ENCODE results near the gene ALB. TPM values are rescaled to one million over a fixed set of nuclear protein-coding genes. Genes with fewer than 3 reads are reported as not detected.

The ALB gene
- total RNA-seq, 2 experiments from 2014 or later = not detected

DNA sequence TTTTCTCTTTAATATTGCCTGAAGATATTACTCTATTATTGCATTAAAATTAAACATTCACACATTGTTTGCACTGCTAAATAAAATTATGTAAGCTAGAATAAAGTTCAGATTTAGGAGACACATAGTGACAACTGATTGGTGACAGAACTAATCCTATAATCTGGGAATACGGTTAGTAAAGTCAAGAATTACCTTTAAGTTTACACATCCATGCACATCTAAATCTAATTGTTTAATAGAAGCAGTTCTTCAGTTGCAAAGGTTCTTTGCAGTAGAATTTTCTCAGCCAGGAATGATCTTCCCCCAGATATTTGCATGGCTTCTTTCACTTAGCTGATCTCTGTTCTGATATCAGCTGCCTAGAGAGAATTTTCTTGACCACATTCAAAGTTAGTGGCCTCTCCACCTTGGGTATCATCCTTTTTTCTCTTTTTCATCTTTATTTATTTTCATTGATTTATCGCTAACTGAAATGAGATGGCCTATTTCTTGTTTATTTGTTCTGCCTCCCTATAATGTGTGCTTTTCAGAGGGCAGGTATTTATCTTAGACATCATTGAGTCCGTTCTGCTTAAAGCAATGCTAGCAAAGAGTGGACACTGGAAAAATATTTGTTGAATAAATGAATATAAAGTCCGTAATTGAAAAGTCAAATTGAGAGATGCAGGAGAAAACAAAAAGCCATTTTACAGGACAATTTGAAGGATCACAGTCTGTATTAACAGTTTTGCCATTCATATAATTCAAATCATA lies 44.5 kb downstream of the ALB start:
- ChIA-PET POLR2A (no interaction called here), CTCF (no interaction called here)
- no peak overlapping the region for H3K4me3 Mint-ChIP-seq
- peaks cover 6% of the 10 kb centered on the region for H3K27me3 Mint-ChIP-seq
- H3K27ac Mint-ChIP-seq = no peak overlapping the region
- H3K36me3 Mint-ChIP-seq (ENCODE audit: low read depth) = no peaks in the 10 kb centered on the region
- DNase-seq (no peak), ATAC-seq (no peak)
- H3K9me3 Mint-ChIP-seq = no peaks in the 10 kb centered on the region
- H3K4me1 Mint-ChIP-seq (ENCODE audit: low read depth) = no peaks in the 10 kb centered on the region
- intact Hi-C loops (cut with micrococcal nuclease) = loop anchor here (5.0 kb wide), 1 partner anchor 136 kb away; no protein-coding TSS in a partner anchor
- TF ChIP-seq, protein P1, sequence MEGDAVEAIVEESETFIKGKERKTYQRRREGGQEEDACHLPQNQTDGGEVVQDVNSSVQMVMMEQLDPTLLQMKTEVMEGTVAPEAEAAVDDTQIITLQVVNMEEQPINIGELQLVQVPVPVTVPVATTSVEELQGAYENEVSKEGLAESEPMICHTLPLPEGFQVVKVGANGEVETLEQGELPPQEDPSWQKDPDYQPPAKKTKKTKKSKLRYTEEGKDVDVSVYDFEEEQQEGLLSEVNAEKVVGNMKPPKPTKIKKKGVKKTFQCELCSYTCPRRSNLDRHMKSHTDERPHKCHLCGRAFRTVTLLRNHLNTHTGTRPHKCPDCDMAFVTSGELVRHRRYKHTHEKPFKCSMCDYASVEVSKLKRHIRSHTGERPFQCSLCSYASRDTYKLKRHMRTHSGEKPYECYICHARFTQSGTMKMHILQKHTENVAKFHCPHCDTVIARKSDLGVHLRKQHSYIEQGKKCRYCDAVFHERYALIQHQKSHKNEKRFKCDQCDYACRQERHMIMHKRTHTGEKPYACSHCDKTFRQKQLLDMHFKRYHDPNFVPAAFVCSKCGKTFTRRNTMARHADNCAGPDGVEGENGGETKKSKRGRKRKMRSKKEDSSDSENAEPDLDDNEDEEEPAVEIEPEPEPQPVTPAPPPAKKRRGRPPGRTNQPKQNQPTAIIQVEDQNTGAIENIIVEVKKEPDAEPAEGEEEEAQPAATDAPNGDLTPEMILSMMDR (IDR thresholded peaks at IDR 0.05) = no peak

DNA sequence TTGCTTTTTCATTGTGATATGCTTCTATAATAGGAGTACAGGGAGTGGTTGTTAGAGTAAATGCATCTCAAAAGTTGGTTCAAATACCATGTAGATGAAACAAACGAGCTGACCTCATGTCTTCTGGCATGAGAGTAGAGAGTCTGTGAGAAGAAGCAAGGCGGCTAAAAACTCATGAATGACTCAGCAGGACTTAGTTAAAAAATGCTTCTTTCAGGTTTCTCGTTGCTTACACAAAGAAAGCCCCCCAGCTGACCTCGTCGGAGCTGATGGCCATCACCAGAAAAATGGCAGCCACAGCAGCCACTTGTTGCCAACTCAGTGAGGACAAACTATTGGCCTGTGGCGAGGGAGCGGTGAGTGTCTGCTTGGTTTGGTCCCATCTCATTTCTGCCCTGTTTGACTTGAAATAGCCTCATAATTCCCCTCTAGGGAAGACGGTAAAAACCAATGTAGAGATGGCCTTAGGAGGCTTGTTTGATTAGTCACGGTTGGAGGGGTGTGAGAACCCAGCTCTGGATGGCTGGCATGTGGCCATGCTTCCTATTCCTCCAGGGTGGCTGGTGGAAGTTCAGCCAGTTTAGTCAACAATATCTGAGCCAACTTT lies 46.4 kb downstream of the ALB start:
- DNase-seq = no peak
- POLR2A ChIA-PET = no interaction called here
- H3K4me3 Mint-ChIP-seq = no peak overlapping the region
- no peak for ATAC-seq
- H3K27me3 Mint-ChIP-seq = peaks cover 6% of the 10 kb centered on the region
- TF ChIP-seq, protein P1 (IDR thresholded peaks at IDR 0.05) = no peak
- CTCF ChIA-PET = no interaction called here
- intact Hi-C loops (cut with micrococcal nuclease) = no loop called here
- H3K4me1 Mint-ChIP-seq (ENCODE audit: low read depth) = no peaks in the 10 kb centered on the region
- H3K27ac Mint-ChIP-seq = no peak overlapping the region
- H3K36me3 Mint-ChIP-seq (ENCODE audit: low read depth) = no peaks in the 10 kb centered on the region
- no peaks in the 10 kb centered on the region for H3K9me3 Mint-ChIP-seq

DNA sequence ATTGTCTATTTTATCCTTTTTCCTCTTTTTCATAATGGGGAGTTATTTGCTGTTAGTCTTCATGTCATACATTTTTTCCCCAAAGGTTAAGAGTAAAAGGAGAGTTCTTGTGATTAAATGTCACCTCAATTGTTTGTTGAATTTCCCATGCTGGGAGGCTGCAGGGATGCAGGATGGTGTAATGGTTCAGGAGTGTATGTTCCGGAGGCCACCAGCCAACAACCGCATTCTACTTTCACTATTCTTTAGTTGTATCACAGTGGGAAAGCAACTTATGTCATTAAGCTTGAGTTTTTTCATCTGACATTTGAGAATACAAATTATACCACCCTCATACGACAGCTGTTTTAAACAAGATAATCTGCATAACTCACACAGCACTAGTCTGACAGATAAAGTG lies 47.3 kb downstream of the ALB start:
- intact Hi-C loops (cut with micrococcal nuclease) = no loop called here
- Mint-ChIP-seq H3K9me3 (no peaks in the 10 kb centered on the region), H3K4me3 (no peak overlapping the region), H3K27me3 (peaks cover 6% of the 10 kb centered on the region), H3K36me3 (ENCODE audit: low read depth) (no peaks in the 10 kb centered on the region), H3K27ac (no peak overlapping the region), H3K4me1 (ENCODE audit: low read depth) (no peaks in the 10 kb centered on the region)
- no peak for ATAC-seq
- POLR2A ChIA-PET = no interaction called here
- CTCF ChIA-PET = interaction anchor here (0.6 kb wide), 1 partner anchor 1368 kb away, joined by 3 read pairs; no protein-coding TSS in a partner anchor
- TF ChIP-seq, protein P1 (IDR thresholded peaks at IDR 0.05) = no peak
- no peak for DNase-seq

DNA sequence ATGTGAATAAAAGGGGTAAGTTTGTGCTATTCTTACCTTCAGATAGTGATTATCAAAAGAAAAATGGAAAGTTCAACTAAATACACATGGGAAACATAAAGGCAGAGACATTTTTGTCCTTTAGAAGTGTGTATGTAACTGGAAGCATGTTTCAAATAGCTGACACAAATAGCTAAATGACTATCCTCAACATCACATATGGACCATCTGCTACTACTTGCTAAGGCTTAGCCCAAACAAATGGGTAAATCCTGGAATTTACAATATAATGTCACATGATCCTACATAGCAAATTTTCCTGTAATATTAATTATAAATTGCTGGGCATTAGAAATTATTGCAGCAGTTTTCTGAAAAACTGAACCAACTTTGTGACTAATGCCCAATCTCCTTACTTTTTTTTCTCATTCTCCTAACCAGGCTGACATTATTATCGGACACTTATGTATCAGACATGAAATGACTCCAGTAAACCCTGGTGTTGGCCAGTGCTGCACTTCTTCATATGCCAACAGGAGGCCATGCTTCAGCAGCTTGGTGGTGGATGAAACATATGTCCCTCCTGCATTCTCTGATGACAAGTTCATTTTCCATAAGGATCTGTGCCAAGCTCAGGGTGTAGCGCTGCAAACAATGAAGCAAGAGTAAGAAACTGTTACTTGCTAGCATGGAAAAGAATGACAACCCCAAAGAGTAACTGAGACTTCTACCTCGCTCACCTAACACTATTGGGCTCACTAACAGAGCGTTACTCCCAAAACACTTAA lies 48.1 kb downstream of the ALB start:
- ChIA-PET POLR2A (no interaction called here), CTCF (no interaction called here)
- Mint-ChIP-seq H3K4me3 (no peak overlapping the region), H3K27me3 (peaks cover 6% of the 10 kb centered on the region), H3K36me3 (ENCODE audit: low read depth) (no peaks in the 10 kb centered on the region), H3K27ac (no peak overlapping the region), H3K4me1 (ENCODE audit: low read depth) (no peaks in the 10 kb centered on the region), H3K9me3 (no peaks in the 10 kb centered on the region)
- TF ChIP-seq, protein P1 (IDR thresholded peaks at IDR 0.05) = no peak
- DNase-seq (no peak), ATAC-seq (no peak)
- intact Hi-C loops (cut with micrococcal nuclease) = no loop called here

Measured in activated CD8-positive, alpha-beta T cell treated with anti-CD3 and anti-CD28 coated beads for 36 hours (primary cell).